ENCODE data around the gene IZUMO4. TPM values are rescaled to one million over a fixed set of nuclear protein-coding genes. Genes with fewer than 3 reads are reported as not detected.

Gene IZUMO4
- total RNA-seq, 4 donors from 2014 or later, result 0.25 to 8.8 (median 4.3) TPM

- intact Hi-C loops (cut with DNase I; ENCODE audit: low total_unique reads), result no loop called here
- DNase-seq (ENCODE audit: low spot score in 2 of 2), result no peak
- TF ChIP-seq CTCF (IDR thresholded peaks at IDR 0.05) (no peak), POLR2A (IDR thresholded peaks at IDR 0.05) (no peak)
- H3K4me3 ChIP-seq (ENCODE audit: low read depth, poor library complexity, severe bottlenecking), result no peak overlapping the region
- 87% methylated on average over 9 of the region's 9 CpGs for WGBS, 2 donors
Measured at GRCh38 chr19:2062770-2063169, 33.9 kb upstream of the IZUMO4 start.

GRCh38 chr19:2063824-2064223, 32.9 kb upstream of the IZUMO4 start:
- TF ChIP-seq POLR2A (IDR thresholded peaks at IDR 0.05), result no peak
- TF ChIP-seq CTCF (IDR thresholded peaks at IDR 0.05), result no peak
- 80 to 82% methylated on average over 8 of the region's 8 CpGs for WGBS, 2 donors
- intact Hi-C loops (cut with DNase I; ENCODE audit: low total_unique reads), result no loop called here
- no peak overlapping the region for H3K4me3 ChIP-seq (ENCODE audit: low read depth, poor library complexity, severe bottlenecking)
- DNase-seq (ENCODE audit: low spot score in 2 of 2), result no peak

GRCh38 chr19:2064395-2064787, 32.3 kb upstream of the IZUMO4 start:
- intact Hi-C loops (cut with DNase I; ENCODE audit: low total_unique reads), result no loop called here
- H3K4me3 ChIP-seq (ENCODE audit: low read depth, poor library complexity, severe bottlenecking), result no peak overlapping the region
- no peak for DNase-seq (ENCODE audit: low spot score in 2 of 2)
- TF ChIP-seq CTCF (IDR thresholded peaks at IDR 0.05) (no peak), POLR2A (IDR thresholded peaks at IDR 0.05) (no peak)
- WGBS, 2 donors, result 69 to 72% methylated on average over 9 to 13 of the region's 13 CpGs

GRCh38 chr19:2064788-2065524, 31.8 kb upstream of the IZUMO4 start:
- no peak for DNase-seq (ENCODE audit: low spot score in 2 of 2)
- intact Hi-C loops (cut with DNase I; ENCODE audit: low total_unique reads), result no loop called here
- TF ChIP-seq CTCF (IDR thresholded peaks at IDR 0.05) (no peak), POLR2A (IDR thresholded peaks at IDR 0.05) (no peak)
- no peak overlapping the region for H3K4me3 ChIP-seq (ENCODE audit: low read depth, poor library complexity, severe bottlenecking)
- 66 to 69% methylated on average over 31 to 38 of the region's 38 CpGs for WGBS, 2 donors

- no peak for DNase-seq (ENCODE audit: low spot score in 2 of 2)
- intact Hi-C loops (cut with DNase I; ENCODE audit: low total_unique reads), result loop anchor here (5.0 kb wide), 2 partner anchors 53 to 143 kb away; partner anchors contain the start of gene BTBD2
- TF ChIP-seq CTCF (IDR thresholded peaks at IDR 0.05) (no peak), POLR2A (IDR thresholded peaks at IDR 0.05) (no peak)
- 65 to 68% methylated on average over 10 of the region's 10 CpGs for WGBS, 2 donors
- H3K4me3 ChIP-seq (ENCODE audit: low read depth, poor library complexity, severe bottlenecking), result no peak overlapping the region
Measured at GRCh38 chr19:2070436-2070827, 26.3 kb upstream of the IZUMO4 start.
